ENCODE measurements around the gene UBE2D3. TPM values are rescaled to one million over a fixed set of nuclear protein-coding genes. Genes with fewer than 3 reads are reported as not detected.

UBE2D3 gene
- total RNA-seq, 1 donor from 2014 or later, result 347 TPM

- Histone ChIP-seq H3K4me1 (no peaks in the 10 kb centered on the region), H3K27ac (no peak overlapping the region), H3K36me3 (no peaks in the 10 kb centered on the region), H3K27me3 (no peaks in the 10 kb centered on the region), H3K4me3 (no peak overlapping the region), H3K9me3 (no peaks in the 10 kb centered on the region)
- TF ChIP-seq POLR2A (IDR thresholded peaks at IDR 0.05) (no peak), CTCF (IDR thresholded peaks at IDR 0.05) (no peak), POLR2AphosphoS5 (IDR thresholded peaks at IDR 0.05; ENCODE audit: insufficient read depth in 1 of 2, low read depth in 1 of 2) (no peak)
- no peak for DNase-seq (ENCODE audit: extremely low spot score in 2 of 2)
- intact Hi-C loops (cut with DNase I), result no loop called here
Measured at GRCh38 chr4:102787944-102788343, 39.4 kb downstream of the UBE2D3 start.

DNA sequence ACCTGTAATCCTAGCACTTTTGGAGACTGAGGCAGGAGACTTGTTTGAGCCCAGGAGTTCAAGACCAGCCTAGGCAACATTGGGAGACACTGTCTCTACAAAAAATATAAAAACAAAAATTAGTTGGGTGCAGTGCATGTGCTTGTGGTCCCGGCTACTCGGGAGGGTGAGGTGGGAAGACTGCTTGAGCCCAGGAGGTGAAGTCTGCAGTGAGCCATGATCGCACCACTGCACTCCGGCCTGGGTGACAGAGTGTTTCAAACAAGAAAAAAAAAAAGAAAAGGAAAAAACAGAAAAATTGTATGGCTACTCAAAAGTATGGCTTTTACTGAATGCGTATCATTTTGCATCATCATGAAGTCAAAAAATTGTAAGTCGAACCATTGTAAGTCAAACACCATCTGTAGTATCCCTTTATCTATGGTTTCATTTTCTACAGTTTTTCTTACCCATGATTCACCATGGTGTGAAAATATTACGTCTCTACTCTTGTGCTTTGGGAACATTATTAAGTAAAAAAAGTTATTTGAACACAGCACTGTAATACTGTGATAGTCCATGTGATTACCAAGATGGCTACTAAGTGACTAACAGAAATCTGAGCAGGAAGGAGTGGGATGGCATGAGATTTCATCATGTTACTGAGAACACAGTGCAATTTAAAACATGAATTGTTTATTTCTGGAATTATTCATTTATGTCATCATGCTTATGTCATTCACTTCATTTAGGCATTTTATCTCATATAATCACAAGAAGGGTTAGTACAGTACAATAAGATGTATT, 40.1 kb downstream of the UBE2D3 start:
- Histone ChIP-seq H3K27me3 (no peaks in the 10 kb centered on the region), H3K27ac (no peak overlapping the region), H3K9me3 (no peaks in the 10 kb centered on the region), H3K36me3 (no peaks in the 10 kb centered on the region), H3K4me1 (no peaks in the 10 kb centered on the region), H3K4me3 (no peak overlapping the region)
- intact Hi-C loops (cut with DNase I), result no loop called here
- no peak for DNase-seq (ENCODE audit: extremely low spot score in 2 of 2)
- no peak for TF ChIP-seq CTCF (IDR thresholded peaks at IDR 0.05)
- TF ChIP-seq POLR2A (IDR thresholded peaks at IDR 0.05), result no peak
- no peak for TF ChIP-seq POLR2AphosphoS5 (IDR thresholded peaks at IDR 0.05; ENCODE audit: insufficient read depth in 1 of 2, low read depth in 1 of 2)

- intact Hi-C loops (cut with DNase I), result no loop called here
- no peaks in the 10 kb centered on the region for H3K36me3 ChIP-seq
- DNase-seq (ENCODE audit: extremely low spot score in 2 of 2), result no peak
- no peak for TF ChIP-seq POLR2AphosphoS5 (IDR thresholded peaks at IDR 0.05; ENCODE audit: insufficient read depth in 1 of 2, low read depth in 1 of 2)
- TF ChIP-seq CTCF (IDR thresholded peaks at IDR 0.05), result no peak
- no peak for TF ChIP-seq POLR2A (IDR thresholded peaks at IDR 0.05)
- H3K27me3 ChIP-seq, result no peaks in the 10 kb centered on the region
- H3K9me3 ChIP-seq, result no peaks in the 10 kb centered on the region
- H3K4me3 ChIP-seq, result no peak overlapping the region
- no peak overlapping the region for H3K27ac ChIP-seq
- H3K4me1 ChIP-seq, result no peaks in the 10 kb centered on the region
Measured at GRCh38 chr4:102786279-102786678, 41.1 kb downstream of the UBE2D3 start.

- TF ChIP-seq POLR2AphosphoS5 (IDR thresholded peaks at IDR 0.05; ENCODE audit: insufficient read depth in 1 of 2, low read depth in 1 of 2) (no peak), CTCF (IDR thresholded peaks at IDR 0.05) (no peak), POLR2A (IDR thresholded peaks at IDR 0.05) (no peak)
- intact Hi-C loops (cut with DNase I), result no loop called here
Measured at GRCh38 chr4:102783006-102783405, 44.3 kb downstream of the UBE2D3 start.

DNA sequence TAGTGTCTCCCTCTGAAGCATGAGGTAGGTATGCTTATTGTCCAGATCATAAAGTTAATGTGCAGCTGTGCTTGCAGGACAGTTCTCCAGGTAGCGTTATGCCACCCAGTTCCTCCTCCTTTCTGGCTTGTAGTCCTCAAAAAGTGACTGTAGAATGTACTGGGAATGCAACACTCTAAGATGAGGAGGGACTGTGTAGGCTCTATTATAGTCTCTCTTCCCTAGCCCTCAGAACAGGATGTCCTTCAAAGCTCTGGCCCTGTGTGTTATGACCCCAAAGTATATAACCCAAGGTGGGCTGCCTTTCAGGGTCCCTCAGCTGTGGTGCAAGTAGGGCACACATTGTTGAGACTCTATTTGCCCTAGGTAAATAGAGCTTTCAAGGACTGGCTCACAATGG, 45.8 kb downstream of the UBE2D3 start:
- no peaks in the 10 kb centered on the region for H3K4me1 ChIP-seq
- H3K36me3 ChIP-seq, result no peaks in the 10 kb centered on the region
- H3K27me3 ChIP-seq, result no peaks in the 10 kb centered on the region
- no peak for DNase-seq (ENCODE audit: extremely low spot score in 2 of 2)
- no peaks in the 10 kb centered on the region for H3K9me3 ChIP-seq
- no peak overlapping the region for H3K27ac ChIP-seq
- no peak overlapping the region for H3K4me3 ChIP-seq
- TF ChIP-seq CTCF (IDR thresholded peaks at IDR 0.05), result no peak
- TF ChIP-seq POLR2A (IDR thresholded peaks at IDR 0.05), result no peak
- no peak for TF ChIP-seq POLR2AphosphoS5 (IDR thresholded peaks at IDR 0.05; ENCODE audit: insufficient read depth in 1 of 2, low read depth in 1 of 2)
- intact Hi-C loops (cut with DNase I), result no loop called here

More at GRCh38 chr4:102783006-102783405, 44.3 kb downstream of the UBE2D3 start:
- DNase-seq (ENCODE audit: extremely low spot score in 2 of 2), result no peak
- Histone ChIP-seq H3K4me3 (no peak overlapping the region), H3K9me3 (no peaks in the 10 kb centered on the region), H3K36me3 (no peaks in the 10 kb centered on the region), H3K4me1 (no peaks in the 10 kb centered on the region), H3K27me3 (no peaks in the 10 kb centered on the region), H3K27ac (no peak overlapping the region)

All from vagina (tissue), 2 donors.